ENCODE results near the gene HMG20A.

- TF ChIP-seq ZFX (IDR thresholded peaks at IDR 0.05; ENCODE audit: borderline replicate concordance), result no peak
- no peak for TF ChIP-seq CTCF (IDR thresholded peaks at IDR 0.05)
Measured at GRCh38 chr15:77475001-77475400, 54.3 kb downstream of the HMG20A start.

All from 22Rv1 (cell line).